ENCODE data around the gene TMOD1.

TMOD1 gene

GRCh38 chr9:97500263-97500662, 1.2 kb upstream of the TMOD1 start:
- DNase-seq: no peak

- DNase-seq: no peak
Measured at GRCh38 chr9:97500765-97501176, 695 bp upstream of the TMOD1 start.

DNA sequence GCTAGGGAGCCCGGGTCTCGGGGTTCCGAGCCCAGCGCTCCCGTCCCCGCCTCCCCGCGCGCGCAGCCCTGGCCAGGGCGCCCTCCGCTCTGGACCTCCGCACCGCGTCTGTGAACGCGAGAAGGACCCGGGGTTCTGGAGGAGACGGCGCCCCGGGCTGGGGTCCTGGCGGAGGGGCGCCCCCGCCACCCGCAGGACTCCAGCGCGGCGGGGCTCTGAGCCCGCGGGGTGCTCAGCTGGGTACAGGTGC, 431 bp downstream of the TMOD1 start:
- no peak for DNase-seq

- no peak for DNase-seq
Measured at GRCh38 chr9:97502222-97502983, 937 bp downstream of the TMOD1 start.

DNA sequence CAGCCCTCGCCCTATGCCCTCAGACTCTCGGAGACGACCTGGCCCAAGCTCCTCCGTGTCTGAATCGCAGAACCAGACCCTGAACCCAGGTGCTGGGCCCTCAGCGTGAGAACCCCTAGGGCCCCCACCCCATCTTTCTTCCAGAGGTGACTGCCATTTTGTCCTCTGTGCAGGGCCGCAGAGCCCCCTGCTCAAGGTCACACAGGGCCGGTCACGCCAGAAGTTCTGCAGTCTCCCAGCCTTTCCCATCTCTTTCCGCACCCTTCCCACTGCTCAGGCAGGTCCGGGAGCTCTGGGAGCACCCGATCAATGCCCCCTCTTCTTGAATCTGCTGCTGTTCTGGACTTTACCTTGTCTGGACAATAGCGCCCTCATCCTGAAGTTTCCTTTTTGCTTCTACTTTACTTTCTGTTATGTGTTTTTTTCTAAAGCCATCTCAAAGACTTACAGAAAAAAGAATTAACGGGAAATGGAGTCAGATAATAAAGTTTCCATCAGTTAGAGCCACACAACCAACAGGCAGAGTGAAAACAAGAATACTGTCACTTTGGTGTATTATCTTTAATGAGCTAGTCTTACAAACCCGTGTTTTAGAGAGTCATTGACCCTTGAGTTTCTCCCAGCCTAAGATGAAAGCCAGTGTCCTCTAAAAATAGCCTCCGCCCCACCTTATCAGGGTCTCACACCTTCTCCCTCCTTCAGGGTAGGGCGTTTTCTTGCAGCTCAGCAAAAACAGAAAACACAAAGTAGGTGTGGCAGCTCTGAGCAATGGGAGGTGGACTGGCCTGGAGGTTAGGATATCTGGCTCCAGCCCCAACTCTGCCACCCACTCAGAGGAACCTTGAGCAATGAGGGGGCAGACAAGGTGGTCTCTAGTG, 1.8 kb downstream of the TMOD1 start:
- DNase-seq: no peak

DNA sequence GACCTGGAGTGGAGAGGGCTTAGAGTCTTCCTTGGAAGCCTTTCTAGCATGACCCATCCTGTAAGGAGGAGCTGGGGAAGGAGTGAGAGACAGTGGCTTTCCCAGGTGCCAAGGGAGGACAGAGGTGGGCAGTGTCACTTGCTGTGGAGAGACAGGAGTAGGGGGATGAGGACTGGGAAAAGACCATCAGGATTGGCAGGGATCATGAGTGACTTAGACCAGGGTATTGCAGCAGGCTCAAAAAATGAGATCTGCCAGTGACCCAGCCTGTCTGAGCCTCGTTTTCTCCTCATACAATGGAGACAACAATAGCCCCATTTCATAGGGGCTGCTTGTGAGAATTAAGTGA, 2.4 kb downstream of the TMOD1 start:
- no peak for DNase-seq

DNA sequence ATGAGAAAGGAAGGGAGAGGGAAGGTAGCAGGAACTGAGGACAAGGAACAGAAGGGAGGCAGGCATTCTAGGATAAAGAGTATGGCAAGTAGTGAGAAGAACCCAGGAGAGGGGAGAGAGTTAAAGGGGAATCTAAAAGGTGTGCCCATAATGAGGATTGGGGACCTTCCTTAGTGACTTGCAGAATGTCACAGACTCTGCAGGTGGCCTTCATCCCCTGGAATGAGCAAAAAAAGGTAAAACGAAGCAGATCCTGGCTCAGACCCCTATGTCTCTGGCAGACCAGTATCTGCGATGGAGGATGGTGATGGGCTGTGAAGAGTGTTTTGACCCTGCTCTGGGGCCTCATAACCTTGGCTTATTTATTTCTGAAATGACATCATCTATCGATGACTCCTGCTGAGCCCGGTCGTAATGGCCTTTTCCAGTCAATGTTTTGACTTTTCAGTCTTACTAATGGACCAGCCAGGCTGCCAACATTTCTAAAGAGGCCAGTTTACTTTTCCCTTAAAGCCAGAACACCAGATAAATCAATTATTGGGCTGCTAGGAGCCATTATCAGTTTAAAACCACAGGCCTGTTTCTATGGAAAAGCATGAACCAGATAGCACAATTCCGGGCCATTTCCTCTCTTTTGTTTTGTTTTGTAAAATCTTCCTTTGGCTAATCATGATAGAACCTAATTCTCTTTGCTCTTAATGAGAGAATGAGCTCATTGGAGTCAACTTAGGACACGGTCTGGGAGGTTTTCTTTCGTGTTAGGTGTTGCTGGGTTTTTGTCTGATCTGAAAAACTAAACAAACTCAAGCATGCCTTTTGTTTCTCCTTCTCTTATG, 3.1 kb downstream of the TMOD1 start:
- DNase-seq: no peak

DNA sequence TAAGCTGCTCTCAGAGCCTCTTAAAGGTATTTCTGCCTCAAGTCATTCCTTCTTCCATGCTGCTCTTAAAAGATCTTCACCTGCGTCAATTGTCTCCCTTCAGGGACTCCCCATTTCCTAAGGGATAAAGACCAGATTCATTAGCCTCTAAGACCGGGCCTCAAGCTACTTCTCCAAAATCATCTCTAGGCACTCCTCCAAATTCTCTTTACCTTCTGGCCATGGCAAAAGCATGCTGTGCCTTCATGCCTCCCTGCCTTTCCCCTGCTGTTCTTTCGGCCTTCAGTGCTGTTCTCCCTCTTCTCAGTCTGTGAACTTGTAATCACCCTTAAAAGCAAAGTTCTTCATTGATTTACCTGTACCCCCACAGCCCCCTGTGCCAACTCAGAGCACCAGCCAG, 4.4 kb downstream of the TMOD1 start:
- no peak for DNase-seq

- no peak for DNase-seq
Measured at GRCh38 chr9:97506306-97506705, 4.8 kb downstream of the TMOD1 start.

DNA sequence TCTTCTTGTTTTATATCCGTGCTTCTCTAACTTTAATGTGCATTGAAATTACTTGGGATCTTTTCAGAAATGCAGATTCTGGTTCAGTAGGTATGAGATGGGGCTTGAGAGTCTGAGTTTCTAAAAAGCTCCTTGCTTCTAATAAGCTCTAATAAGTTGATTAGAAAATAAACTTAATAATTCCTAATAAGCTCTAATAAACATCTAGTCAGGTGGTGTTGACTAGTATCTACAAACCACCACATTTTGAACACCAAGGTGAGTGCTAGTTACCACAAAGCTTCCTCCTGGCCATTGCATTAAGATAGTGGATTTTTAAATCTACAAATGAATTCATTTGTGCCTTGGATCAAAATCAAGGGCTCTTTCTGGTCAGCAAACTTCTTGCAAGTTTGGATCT, 5.3 kb downstream of the TMOD1 start:
- DNase-seq: no peak

DNA sequence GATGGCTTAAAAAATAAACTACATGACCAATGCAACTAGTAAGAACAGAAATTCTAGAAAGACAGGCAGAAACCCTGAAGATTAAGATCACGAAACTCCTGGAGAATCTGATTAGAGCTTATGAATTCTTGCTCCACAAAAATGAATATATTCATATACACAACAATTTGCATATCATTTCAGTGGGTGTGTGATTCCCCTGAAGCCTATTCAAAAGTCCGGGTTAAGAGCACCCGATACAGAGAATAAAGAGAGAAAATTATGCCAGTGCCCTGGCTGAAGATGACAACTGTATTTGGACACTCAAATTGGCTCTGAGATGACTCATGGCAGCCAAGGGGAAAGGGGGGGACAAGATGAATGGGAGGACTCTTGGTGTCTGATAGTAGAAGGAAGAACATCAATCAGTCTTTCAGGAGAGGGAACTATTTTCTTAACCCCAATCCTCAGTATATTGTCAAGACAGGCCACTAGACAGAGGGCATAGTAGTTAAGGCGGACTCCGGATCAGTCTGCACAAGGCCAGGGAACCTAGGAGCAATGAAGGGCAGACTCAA, 6.0 kb downstream of the TMOD1 start:
- DNase-seq: no peak

DNA sequence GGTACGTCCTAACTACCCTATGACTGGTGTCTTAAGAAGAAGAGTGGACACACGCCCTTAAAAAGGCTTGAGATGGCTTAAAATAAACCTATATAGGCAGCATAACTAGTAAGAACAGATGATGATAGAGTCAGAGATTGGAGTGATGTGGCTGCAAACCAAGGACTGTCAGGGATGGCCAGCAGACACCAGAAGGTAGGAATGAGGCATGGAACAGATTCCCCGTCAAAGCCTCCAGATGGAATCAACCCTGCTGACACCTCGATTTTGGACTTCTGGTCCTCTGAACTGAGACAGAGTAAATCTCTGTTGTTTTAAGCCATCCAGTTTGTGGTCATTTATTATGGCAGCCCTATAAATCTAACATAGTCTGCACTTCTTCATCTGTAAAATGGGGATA, 7.4 kb downstream of the TMOD1 start:
- no peak for DNase-seq

DNA sequence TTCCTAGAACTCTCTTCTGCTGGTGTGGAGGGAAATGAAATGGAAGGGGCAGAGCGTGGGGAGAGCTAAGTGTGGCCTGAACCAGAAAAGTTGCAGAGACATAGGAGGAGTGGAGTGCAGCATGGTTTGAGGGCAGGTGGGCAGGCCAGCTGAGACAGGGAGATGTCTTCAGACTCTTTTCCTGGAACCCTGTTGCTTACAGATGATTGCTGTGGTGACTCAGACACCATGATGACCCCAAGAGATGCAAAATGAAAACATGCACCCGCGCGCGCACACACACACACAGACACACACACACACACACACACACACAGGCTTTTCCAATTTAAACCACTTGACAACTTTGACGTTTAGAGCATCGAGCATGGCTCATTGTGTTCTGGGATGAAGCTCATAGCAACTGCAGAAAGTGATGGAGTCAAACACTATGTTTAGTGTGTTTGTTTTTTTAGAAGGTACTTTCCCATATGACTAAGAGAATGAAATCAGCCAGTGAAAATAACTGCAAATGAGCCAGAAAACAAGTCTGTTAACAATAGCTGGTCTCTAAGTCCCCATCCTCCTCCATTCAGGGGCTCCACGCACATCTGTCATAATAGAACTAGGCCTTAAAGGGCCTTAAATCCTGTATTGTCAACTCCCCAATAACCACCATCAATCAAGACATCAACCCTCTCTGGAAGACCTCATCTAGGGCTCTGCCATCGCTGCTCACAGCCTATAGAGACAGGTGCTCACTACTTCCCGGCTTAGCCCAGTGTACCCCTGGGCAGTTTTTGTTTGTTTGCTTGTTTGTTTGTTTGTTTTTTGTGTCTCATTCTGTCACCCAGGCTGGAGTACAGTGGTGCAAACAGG, 9.6 kb downstream of the TMOD1 start:
- DNase-seq: no peak

DNA sequence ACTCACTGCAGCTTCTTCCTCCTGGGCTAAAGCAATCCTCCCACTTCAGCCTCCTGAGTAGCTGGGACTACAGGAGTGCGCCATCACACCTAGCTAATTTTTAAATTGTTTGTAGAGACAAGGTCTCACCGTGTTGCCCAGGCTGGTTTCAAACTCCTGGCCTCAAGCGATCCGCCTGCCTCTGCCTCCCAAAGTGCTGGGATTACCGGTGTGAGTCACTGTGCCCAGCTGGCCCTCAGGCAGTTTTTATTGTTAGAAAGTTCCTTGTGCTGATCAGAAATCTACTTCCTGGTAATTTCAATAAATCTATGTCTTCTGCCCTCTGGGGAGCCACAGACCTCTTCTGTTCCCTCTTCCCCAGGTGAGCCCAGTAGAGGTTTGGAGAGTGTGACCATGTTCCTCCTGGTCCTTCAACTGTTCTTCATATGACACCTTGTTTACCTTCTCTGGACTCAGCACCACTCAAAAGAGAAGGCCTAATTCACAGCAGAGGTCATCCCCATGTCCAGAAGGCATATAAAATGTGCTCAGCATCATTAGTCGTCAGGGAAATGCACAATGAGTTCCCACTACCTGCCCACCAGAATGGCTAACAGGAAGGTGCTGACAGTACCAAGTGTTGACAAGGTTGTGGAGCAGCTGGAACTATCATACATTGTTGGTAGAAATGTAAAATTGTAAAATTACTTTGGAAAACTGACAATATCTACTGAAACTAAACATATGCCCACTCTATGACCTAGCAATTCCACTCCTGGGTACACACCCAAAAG, 10.4 kb downstream of the TMOD1 start:
- no peak for DNase-seq

- DNase-seq: no peak
Measured at GRCh38 chr9:97512966-97513560, 11.6 kb downstream of the TMOD1 start.

GRCh38 chr9:97514531-97514930, 13.1 kb downstream of the TMOD1 start:
- DNase-seq: no peak

DNA sequence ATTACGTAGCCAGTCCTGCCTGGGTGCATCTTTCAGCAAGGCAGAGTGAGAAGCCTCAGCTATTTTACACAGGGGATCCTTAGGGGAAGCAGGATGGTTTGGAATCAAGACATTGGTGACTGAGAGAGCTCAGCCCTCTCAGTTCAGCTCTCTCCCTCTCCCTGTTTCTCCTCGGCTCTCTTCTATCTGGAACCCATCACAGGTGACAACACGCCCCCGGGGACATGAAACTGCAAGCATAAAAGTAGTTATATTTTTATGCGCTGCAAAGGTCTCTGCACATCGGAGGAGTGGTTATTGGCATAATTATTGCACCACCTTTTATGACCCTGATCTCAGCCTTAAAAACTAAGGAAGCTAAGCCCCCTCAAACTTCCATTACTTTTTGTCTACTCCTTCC, 14.2 kb downstream of the TMOD1 start:
- no peak for DNase-seq

- no peak for DNase-seq
Measured at GRCh38 chr9:97516111-97516510, 14.6 kb downstream of the TMOD1 start.

DNA sequence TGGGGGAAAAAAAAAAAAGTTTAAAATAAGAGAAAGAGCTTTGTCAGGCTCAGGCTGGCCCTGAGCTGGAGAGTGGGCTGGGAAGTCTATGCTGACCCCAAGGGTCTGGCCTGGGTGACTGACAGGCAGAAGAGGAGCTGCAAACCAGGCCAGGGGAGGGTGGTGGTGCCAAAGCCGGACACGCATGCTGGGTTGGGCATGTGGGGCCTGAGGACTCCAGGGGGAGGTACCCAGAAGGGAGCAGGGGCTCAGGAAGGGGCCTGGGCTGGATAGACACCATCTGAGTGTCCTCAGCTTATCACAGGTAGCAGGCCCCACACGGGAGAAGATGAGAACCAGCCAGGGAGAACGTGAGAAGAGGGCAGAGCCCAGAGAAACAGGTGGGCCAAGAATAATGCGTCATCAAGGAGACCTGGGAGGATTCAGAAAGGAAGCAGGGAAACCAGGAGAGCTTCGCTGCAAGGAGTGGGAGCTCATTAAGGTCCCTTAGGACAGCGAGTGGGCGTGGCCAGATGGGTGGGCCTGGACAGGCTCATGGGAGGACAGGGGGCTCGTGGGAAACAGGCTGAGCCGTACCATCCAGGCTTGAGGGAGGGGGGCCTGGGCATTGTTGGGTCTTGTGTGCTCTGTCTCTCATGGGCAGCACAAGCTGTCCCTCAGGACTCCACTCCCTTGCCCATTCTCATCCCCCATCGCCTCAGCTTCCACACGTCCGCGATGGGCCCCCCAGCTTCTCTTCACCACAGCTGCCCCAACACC, 16.0 kb downstream of the TMOD1 start:
- DNase-seq: no peak

DNA sequence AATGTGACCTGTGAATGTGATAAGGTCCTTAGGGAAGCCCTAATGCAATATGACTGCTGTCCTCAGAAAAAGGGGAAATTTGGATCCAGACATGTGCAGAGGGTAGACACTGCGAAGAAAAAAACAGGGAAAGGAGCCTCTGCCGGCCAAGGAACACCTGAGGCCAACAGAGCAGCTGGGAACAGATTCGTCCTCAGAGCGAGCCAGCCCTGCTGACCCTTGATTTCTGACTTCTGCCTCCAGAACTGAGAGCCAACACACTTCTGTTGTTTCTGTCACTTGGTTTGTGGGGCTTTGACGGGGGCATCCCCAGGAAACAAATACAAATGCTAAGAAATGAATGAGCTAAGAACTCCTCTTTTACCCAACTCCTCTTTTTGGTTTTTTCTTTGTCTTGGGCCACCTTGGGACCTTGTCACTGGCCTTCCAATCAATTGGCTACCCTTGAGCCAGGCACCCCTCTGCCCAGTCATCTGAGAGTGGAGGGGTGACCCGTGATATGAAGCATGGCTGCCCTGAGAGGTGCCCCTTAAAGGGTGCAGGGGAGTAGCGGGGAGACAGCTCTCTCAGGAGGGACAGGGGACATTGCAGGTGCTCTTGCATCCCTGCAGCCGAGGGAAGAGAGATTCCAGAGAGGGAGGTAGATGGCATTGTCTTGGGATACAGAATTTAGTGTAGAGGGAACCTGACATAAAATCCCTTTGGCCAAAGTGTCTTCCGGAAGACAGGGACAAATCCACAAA, 16.9 kb downstream of the TMOD1 start:
- no peak for DNase-seq

All from CD4-positive, alpha-beta T cell treated with Interleukin-1 beta for 1 hour (primary cell).